NCI-H187 (cell line): ENCODE results near the gene ANO1.

Experiments used
- DNase-seq, 2 experiments: peaks; one replicate each; lab custom pipeline; 2025; lab: John Stamatoyannopoulos, UW

The ANO1 gene

DNA sequence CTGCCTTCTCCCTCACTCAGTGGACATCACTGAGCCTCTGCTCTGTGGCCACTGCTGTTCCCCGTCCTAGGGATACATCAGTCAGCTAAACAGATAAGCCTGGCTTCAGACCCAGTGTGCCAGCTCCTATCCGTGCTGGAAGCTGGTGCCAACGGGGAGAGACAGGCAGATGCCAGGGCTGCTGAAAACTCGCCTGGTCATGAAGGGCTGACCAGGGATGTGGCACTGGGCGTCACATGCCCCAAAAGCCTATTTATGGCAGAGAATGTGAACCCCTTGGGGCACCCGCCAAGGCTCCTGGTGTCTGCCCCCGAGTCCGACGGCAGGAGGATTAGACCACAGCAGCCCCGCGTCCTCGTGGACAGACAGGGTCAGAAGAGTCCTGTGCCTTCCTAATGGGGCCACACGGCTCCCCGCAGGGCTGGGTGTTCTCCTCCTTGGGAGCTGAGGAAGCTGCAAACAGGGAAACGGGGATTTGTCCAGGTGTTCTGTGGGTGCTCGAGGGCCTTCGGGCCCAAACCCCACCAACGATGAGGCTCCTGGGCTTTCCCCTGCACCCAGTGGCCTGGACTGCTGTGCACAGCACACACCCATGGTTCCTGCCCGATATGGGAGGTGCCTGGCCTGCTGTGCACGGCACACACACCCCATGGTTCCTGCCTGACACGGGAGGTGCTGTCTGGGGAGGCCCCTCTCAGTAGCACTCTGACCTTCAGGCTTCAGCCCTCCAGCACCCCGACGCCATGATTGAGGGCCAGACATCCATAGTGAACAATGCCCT lies 19.9 kb downstream of the ANO1 start:
- no peak for DNase-seq

DNA sequence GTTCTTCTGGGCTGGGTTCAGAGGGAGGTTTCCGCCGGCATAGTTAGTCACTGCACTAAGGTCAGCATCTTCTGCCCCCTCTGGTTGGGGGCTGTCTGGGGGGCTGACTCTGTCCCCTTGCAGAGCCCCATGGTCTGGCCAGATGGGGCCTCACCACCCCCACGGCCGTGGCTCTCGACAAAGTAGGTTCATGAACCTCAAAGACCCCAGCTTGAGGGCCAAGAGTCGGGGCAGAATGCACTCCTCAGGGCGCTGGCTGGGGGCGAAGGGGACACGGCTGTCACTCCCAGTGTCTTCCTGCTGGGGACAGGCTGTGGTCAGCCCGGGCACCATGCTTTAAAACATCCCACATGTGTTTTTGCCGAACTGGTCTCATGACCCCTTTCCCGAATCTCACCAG lies 20.8 kb downstream of the ANO1 start:
- DNase-seq, result no peak

DNA sequence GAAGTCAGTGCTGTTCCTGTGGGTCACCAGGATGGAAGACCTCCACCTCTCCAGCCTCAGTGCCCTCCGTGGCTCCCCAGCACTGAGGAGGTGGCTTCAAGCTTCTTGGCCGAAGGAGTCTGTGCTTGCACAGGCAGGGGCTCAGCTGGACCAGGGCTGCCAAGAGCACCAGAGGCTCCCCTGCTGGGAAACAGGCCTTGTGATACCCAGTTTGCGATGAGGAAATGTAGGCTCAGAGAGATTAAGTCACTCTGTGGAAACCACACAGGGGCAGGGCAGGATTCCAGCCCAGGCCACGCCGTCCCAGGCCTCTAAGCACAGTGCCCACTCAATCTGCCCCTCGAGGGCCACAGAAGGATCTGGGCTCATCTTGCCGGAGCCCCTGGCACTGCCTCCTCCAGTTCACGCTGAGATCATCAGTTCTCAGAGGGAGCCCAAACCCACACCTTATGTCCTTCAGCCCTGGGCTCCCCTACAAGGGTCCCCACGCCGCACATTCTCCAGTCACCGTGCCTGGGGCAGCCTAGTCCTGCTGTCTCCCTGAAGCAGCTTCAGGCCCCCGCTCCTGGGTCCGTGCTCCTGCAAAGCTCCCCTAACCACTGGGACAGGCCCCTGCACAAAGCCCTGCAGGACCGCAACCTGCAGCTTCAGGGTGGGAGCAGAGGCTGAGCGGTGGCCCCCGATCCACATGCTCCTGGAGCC lies 21.6 kb downstream of the ANO1 start:
- no peak for DNase-seq

DNA sequence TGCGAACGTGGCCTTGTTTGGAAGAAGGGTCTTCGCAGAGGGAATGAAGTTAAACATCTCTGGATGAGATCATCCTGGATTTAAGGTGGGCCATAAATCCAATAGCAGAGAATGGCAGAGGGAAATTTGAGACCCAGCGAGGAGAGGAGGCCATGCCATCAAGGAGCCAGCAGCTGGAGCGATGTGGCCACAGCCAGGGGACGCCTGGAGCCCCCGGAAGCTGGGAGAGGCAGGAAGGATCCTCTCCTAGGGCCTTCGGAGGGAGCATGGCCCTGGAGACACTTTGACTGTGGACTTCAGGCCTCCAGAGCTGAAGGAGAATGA lies 22.1 kb downstream of the ANO1 start:
- no peak for DNase-seq

GRCh38 chr11:70100791-70101190 lies 22.7 kb downstream of the ANO1 start:
- no peak for DNase-seq

DNA sequence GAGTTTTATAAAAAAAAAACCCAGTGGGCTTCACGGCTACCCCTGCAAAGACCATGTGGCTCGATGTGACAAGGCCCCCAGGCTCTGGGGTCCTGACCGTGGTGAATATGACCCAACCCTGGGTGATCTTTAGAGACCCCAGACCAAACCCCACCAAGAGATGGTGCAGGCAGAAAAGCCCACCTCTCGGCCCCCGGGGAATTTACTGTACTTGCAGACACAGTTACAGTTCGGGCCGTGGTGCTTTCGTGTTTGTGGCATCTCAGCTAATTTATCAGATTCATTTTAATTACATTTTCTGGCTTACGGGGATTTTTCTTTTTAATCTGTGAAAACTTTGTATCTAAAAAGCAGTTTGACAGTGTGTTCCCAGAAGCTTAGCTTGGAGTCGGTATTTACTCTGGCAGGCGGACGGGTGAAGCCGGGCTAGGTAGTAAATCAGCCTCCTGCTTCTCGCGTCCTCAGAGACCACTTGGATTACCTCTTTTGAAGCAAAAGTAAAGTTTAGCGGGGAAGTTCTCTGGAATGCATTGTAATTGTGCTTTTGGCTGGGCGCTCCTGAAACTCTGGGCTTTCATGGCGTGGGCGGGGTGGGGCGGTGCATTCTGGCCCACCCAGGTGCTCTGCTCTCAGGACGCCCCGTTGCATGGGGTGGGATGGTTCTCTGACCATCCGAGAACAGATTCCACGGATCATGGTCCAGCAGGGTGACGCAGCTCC lies 25.3 kb downstream of the ANO1 start:
- no peak for DNase-seq

DNA sequence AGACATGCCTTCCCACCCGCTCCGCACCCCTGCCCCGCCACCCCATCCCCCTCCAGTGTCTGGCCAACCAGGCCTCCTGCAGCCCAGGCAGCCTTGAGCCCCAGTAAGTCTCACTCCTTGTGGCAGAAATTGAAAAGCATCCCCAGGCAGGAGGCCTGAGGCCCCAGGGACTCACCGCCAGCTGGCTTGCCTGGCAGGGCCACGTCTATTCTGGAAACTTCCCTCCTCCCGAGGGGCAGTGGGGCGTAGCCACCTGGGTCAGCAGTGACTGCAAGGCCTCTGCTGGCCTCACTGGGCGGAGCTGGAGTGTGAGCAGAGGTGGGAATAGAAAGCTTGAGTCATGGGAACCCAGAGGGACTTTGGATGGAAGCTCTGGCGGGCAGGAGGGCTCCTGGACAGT lies 26.3 kb downstream of the ANO1 start:
- no peak for DNase-seq

DNA sequence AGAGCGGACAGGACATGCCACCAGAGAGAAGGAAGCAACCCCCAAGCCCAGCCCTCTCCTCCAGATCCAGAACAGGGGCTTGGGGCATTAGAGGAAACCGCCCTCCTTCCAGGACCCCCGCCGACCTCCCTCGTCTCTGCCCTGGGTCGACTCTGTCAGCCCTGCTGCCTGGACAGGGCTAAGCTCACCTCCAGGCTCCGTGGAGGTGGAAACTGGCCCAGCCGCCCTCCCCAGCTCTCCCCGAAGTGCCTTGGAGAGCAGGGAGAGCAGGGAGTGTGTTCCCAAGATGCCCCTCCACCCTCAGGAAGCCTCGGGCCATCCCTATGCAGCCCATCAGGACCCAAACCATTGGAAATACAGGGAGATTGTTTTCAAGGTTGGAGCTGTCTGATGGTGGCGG lies 26.8 kb downstream of the ANO1 start:
- no peak for DNase-seq

GRCh38 chr11:70105369-70105754 lies 27.2 kb downstream of the ANO1 start:
- DNase-seq, result no peak

DNA sequence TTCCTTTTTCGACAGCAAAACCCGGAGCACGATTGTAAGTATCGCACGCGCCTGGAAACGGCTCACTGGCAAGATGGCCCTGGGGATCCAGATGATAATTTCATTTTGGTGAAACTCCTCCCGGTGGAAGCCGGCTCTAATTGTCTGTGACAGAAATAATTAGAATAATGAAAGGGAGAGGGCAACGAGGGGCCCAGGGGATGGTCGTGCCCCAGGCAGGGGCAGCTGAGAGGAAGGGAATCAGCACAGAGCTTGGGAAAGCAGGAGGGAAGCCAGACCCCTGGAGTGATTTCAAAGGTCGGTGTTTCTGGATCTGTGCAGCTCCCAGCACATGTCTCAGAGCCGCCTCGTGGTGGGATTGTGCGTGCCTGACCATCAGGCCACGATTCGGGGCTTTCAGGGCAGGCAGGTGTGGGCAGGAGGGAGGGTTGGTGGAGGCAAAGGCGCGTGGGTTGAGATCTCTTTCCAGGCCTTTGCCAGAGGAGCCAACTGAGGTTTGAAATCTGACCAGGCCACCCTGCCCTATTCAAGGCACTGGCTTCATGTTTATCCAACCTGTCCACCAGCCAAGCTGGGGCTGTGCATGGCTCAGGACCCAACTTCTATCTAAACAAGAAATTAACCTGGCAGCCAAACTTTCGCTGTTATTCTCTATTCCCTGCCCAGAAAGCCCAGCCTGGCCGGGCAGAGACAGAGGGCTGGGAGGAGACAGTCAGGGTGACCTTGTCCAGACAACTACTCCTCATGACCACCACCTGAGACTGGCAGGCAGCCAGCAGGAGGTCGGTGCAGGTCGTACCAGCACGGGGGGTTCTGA lies 27.8 kb downstream of the ANO1 start:
- no peak for DNase-seq

DNA sequence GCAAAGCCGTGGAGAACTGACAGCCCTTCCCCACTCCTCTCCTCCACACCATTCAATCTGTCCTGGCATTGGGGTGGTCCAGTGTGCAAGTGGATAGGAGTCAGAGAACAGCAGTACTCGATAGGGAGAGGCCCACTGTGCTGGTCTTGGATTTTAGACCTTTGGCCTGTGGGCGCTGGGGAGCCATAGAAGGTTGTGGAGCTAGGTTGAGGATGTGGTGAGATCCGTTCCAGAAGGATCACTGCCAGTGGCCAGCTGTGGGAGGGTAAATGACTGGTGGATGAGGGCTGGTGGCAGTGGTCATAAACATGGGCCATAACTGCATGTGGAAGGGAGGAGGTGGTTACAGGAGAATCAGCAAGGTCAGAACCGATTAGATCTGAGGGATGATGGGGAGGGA lies 28.6 kb downstream of the ANO1 start:
- DNase-seq, result no peak

DNA sequence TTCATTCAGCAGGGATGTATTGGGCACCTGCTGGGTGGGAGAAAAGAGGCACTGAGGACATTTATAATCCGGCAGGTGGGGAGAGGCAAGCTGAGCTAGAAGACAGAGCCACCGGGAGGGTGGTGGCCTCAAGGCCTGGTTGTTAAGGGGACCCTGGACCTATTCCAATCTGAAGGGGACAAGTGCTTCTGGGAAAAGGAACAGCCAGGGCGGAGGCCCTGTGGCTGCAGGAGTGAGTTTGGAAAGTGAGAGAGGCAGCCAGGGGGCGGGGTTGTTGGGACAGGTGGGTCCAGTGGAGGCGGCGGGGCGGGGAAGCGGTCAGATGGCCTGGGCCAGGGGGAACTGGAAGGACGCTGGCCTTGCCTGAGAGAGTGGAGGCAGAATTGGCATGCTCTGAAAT lies 29.1 kb downstream of the ANO1 start:
- no peak for DNase-seq

- DNase-seq, result no peak
Measured at GRCh38 chr11:70107756-70108155, 29.6 kb downstream of the ANO1 start.

DNA sequence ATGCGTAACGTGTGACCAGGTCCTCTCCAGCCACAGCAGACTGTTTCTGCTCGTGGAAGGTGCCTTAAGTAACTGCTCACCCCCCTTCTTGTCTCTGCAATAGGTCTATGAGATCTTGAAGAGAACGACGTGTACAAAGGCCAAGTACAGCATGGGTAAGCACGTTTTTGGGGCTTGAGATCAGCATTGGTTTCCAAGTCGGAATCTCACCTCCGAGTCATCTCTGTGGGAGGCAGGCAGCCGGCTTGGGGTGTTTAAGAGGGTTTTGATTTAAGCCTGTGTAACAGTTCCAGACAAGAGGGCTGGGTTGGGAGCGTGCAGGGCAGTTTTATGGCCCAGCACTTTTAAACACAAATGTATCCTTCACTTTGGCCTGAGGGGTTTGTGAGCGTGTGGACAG lies 30.1 kb downstream of the ANO1 start:
- no peak for DNase-seq

DNA sequence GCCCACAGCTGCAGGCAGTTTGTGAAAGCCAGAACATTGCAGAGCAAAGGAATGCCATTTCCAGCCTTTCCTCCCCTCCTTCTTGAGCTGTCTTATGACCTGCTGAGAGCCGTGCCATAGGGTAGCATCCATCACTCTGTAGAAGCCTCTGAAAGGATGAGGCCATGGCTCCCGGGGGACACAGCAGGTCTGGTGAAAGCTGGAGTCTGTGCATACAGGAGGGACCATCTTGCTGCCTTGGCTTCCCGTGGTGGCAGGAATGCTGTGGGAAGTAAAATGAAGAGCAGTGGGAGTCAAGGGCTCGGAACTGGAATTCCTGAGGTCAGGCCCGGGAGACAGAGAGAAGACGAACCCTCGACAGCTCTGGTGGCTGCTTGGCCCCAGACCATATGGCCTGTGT lies 30.9 kb downstream of the ANO1 start:
- DNase-seq, result no peak

- DNase-seq, result no peak
Measured at GRCh38 chr11:70109903-70110302, 31.8 kb downstream of the ANO1 start.

DNA sequence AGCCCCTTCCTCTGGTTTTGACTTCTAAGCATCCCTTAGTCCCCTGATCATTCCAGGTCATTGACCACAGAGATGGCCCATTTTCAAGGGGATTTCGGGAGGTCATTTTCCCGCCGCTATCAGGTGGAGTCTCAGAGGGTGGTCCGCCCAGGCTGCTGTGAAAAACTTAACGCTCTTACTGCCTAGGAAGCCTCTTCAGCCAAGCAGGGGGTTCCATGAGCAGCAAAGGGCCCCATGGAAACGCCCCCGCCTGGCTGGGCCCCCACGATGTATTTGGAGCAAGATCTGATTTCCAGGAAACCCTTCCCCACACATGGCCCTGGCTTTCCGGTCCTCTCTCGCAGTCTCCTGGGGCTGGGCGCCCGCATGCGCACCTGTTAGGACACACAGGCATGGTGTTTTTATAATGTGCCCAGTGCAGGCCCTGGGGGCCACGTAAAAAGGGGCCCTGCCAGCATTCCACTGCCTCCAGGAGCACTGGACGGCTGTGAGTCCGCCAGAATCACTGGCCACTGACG lies 32.5 kb downstream of the ANO1 start:
- DNase-seq, result no peak

DNA sequence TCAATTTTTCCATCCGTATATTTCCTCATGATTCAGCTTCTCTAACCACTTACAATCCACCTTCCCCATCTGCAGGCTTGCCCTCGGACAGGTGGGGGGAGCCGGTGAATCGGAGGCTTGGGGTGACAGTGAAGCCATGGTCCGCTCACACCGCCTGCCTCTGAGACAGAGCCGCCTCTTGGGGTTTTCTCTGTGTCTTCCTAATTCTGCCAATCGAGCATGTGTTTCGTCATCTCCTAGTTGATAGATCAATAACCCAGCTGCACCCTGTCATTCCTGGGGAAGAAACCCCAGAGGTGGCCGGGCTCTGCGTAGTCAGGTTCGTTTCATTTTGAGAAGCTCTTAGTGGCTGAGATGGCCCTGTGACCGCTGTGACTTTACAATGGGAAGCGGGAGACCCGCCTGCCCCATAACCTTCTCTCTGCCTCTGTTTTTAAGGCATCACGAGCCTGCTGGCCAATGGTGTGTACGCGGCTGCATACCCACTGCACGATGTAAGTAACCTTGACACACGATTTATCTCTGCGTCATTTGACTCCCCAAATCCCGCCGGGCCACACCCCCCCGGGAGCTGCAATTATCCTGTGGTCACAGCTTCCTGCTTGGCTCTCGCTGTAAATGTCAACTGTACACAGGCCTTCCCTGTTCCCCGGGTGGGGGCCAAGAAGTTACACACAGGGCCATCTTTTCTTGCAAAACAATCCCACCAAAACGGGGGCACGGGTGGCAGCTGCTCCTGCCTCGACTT lies 33.3 kb downstream of the ANO1 start:
- no peak for DNase-seq

DNA sequence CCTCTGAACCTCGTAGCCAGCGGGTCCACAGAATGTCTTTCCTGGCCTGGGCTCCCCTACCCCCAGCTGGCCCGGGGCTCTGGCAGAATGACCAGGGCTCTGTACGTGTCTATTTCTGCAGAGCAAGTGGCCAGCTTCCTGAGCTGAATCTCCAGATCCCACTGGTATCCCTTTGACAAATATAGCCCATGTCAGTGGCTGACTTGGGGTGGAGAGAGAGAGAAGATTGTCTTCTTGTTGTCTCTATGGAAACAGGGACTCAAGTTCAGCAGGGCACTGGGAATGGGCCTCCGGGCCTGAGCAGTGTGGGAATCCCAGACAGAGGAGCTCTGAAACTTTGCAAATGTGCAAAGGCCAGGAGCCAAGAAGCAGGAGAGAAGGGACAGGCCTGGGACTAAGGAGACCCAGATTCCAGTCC lies 33.9 kb downstream of the ANO1 start:
- no peak for DNase-seq

DNA sequence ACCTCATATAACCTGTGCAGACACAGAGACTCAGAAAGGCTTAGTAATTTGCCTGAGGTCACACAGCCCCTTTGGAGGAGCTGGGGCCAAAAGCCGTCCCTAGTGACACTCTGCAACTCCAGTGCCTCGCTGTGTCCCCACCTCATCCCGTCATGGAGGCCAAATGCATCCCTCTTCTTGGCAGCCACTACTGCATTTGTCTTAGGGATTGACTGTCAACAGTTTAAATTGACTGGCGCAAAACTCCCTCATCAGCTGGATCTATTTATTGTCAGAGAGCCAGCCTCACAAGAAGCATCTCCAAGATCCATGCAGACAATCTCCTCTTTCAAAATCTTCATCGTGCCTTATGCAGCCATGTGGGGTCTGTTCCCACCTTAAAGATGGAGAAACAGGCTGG lies 35.7 kb downstream of the ANO1 start:
- no peak for DNase-seq

- DNase-seq, result no peak
Measured at GRCh38 chr11:70115778-70116177, 37.7 kb downstream of the ANO1 start.
